ENCODE measurements around the gene TMED7. TPM values are rescaled to one million over a fixed set of nuclear protein-coding genes. Genes with fewer than 3 reads are reported as not detected.

Gene TMED7
- total RNA-seq, 1 experiment from 2014 or later, result 96.1 TPM

DNA sequence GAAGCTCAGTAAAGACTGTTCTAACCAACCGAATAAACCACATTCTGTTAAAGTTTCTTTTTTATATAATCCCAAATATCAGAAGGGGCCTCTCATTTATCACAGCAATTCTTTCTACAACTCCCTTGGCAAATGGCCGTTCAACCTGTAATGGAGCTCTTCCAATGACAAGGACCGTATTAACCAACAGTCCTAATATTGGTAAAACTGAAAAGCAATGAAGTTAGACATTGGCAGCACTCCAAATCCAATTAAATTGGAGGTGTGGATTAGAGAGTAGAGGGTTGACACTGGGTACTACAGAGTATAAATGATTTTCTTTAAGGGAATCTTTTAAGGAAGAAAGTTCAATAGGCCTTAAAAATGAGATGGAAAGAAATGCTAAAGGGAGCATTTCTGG lies 842 bp downstream of the TMED7 start:
- no TSS peak for BruUV-seq (replicated peaks)
- ChIA-PET POLR2A (interaction anchor here (0.7 to 5.1 kb wide), 16 partner anchors 9 to 363 kb away, joined by 3 to 40 read pairs (median 5); partner anchors contain the start of genes AP3S1, ATG12 and CCDC112), CTCF (interaction anchor here (0.6 to 1.5 kb wide), 18 partner anchors 7 to 1943 kb away, joined by 3 to 14 read pairs (median 4); no protein-coding TSS in a partner anchor)
- H3K27ac Mint-ChIP-seq (ENCODE audit: low read depth, unreplicated experiment), result no peak overlapping the region
- intact Hi-C loops (cut with micrococcal nuclease), result no loop called here
- H3K4me3 Mint-ChIP-seq (ENCODE audit: unreplicated experiment), result no peak overlapping the region
- H3K36me3 Mint-ChIP-seq (ENCODE audit: insufficient read depth, unreplicated experiment), result peaks cover 7% of the 10 kb centered on the region
- no peaks in the 10 kb centered on the region for H3K9me3 Mint-ChIP-seq (ENCODE audit: unreplicated experiment)
- DNase-seq (ENCODE audit: unreplicated experiment), result no peak
- TF ChIP-seq, protein P1, sequence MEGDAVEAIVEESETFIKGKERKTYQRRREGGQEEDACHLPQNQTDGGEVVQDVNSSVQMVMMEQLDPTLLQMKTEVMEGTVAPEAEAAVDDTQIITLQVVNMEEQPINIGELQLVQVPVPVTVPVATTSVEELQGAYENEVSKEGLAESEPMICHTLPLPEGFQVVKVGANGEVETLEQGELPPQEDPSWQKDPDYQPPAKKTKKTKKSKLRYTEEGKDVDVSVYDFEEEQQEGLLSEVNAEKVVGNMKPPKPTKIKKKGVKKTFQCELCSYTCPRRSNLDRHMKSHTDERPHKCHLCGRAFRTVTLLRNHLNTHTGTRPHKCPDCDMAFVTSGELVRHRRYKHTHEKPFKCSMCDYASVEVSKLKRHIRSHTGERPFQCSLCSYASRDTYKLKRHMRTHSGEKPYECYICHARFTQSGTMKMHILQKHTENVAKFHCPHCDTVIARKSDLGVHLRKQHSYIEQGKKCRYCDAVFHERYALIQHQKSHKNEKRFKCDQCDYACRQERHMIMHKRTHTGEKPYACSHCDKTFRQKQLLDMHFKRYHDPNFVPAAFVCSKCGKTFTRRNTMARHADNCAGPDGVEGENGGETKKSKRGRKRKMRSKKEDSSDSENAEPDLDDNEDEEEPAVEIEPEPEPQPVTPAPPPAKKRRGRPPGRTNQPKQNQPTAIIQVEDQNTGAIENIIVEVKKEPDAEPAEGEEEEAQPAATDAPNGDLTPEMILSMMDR (IDR thresholded peaks at IDR 0.05; ENCODE audit: unreplicated experiment), result no peak
- peaks cover 5% of the 10 kb centered on the region for H3K4me1 Mint-ChIP-seq (ENCODE audit: insufficient read depth, unreplicated experiment)
- H3K27me3 Mint-ChIP-seq (ENCODE audit: insufficient read depth, unreplicated experiment), result no peaks in the 10 kb centered on the region

DNA sequence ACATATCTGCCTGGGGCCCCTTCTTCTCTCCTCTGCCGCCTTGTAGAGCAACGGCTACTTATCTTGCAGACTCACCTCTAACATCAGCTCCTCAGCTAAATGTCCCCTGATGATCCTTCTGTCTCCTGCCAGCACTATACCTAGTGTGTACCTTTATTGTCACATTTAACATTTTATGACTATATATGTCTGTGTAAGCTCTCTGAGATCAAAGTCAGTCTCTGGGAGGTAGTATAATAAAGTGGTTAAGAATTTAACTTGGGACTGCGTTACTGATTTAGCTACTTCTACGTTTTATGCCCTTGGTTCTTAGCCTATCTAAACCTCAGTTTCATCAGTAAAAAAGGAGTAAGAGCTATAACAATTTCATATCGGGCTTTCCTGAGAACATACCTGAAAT lies 2.2 kb downstream of the TMED7 start:
- CTCF ChIA-PET, result interaction anchor here (0.5 to 2.0 kb wide), 8 partner anchors 13 to 316 kb away, joined by 3 to 5 read pairs (median 4); no protein-coding TSS in a partner anchor
- Mint-ChIP-seq H3K9me3 (ENCODE audit: unreplicated experiment) (no peaks in the 10 kb centered on the region), H3K27ac (ENCODE audit: low read depth, unreplicated experiment) (no peak overlapping the region), H3K4me3 (ENCODE audit: unreplicated experiment) (no peak overlapping the region), H3K27me3 (ENCODE audit: insufficient read depth, unreplicated experiment) (no peaks in the 10 kb centered on the region), H3K4me1 (ENCODE audit: insufficient read depth, unreplicated experiment) (peaks cover 5% of the 10 kb centered on the region), H3K36me3 (ENCODE audit: insufficient read depth, unreplicated experiment) (peaks cover 20% of the 10 kb centered on the region)
- TF ChIP-seq, protein P1 (IDR thresholded peaks at IDR 0.05; ENCODE audit: unreplicated experiment), result no peak
- POLR2A ChIA-PET, result interaction anchor here (0.8 to 5.1 kb wide), 8 partner anchors 15 to 362 kb away, joined by 3 to 40 read pairs (median 5); partner anchors contain the start of genes AP3S1, ATG12 and FEM1C
- no peak for DNase-seq (ENCODE audit: unreplicated experiment)
- intact Hi-C loops (cut with micrococcal nuclease), result no loop called here
- no TSS peak for BruUV-seq (replicated peaks)

DNA sequence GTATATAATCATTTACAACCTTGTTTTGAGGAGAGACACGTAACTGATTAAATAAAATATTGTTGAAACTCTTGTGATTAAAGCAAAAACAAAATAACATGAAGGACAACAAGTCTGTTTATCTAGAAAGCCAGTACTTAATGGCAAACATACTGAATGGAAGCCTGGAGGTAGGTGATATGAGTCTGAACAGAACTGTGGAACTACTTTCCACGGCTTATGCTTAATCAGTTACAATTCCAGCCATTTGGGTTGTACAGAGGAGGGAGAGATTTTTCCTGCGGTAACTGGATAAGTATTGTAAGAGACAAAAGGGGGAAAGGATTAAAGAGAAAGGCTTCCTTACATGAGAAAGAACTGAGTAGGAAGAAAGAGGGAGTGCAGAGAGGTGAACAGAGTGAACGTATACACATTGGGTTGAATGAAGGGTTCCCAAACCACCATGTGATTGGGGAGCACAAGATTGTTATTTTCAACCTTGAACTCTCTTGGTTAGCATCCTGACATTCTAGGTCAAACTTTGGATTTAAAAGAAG lies 4.4 kb downstream of the TMED7 start:
- no TSS peak for BruUV-seq (replicated peaks)
- H3K27me3 Mint-ChIP-seq (ENCODE audit: insufficient read depth, unreplicated experiment), result no peaks in the 10 kb centered on the region
- TF ChIP-seq, protein P1 (IDR thresholded peaks at IDR 0.05; ENCODE audit: unreplicated experiment), result no peak
- H3K4me1 Mint-ChIP-seq (ENCODE audit: insufficient read depth, unreplicated experiment), result peaks cover 5% of the 10 kb centered on the region
- H3K27ac Mint-ChIP-seq (ENCODE audit: low read depth, unreplicated experiment), result peak overlapping the region; percentile 27
- intact Hi-C loops (cut with micrococcal nuclease), result no loop called here
- POLR2A ChIA-PET, result no interaction called here
- H3K4me3 Mint-ChIP-seq (ENCODE audit: unreplicated experiment), result no peak overlapping the region
- CTCF ChIA-PET, result no interaction called here
- no peak for DNase-seq (ENCODE audit: unreplicated experiment)
- H3K9me3 Mint-ChIP-seq (ENCODE audit: unreplicated experiment), result no peaks in the 10 kb centered on the region
- peaks cover 35% of the 10 kb centered on the region for H3K36me3 Mint-ChIP-seq (ENCODE audit: insufficient read depth, unreplicated experiment)

DNA sequence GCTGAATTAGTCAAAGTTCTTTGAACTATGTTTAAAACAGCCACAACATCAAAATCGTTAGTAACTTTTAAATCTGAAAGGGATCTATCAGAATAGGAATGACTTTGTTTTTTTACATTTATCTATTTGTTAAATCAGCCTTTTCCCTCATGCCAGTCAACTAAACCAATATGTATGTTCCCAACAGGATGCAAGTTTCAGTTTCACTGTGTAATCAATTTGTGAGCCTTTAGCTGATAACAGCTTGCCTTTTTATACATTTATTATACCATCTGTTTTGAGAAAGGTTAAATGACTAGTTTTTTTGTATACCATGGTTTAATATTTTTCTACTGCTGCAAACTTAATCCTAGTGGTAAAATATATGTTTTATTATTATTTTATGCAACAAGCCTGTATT lies 8.9 kb downstream of the TMED7 start:
- DNase-seq (ENCODE audit: unreplicated experiment), result no peak
- TF ChIP-seq, protein P1 (IDR thresholded peaks at IDR 0.05; ENCODE audit: unreplicated experiment), result no peak
- CTCF ChIA-PET, result interaction anchor here (1.0 to 1.3 kb wide), 2 partner anchors 305 to 416 kb away, joined by 3 to 4 read pairs; partner anchors contain the start of gene ARL14EPL
- intact Hi-C loops (cut with micrococcal nuclease), result no loop called here
- no TSS peak for BruUV-seq (replicated peaks)
- POLR2A ChIA-PET, result interaction anchor here (0.6 to 1.0 kb wide), 2 partner anchors 8 to 442 kb away, joined by 4 read pairs; no protein-coding TSS in a partner anchor
- Mint-ChIP-seq H3K27ac (ENCODE audit: low read depth, unreplicated experiment) (no peak overlapping the region), H3K4me3 (ENCODE audit: unreplicated experiment) (no peak overlapping the region), H3K27me3 (ENCODE audit: insufficient read depth, unreplicated experiment) (no peaks in the 10 kb centered on the region), H3K9me3 (ENCODE audit: unreplicated experiment) (no peaks in the 10 kb centered on the region), H3K36me3 (ENCODE audit: insufficient read depth, unreplicated experiment) (peaks cover 71% of the 10 kb centered on the region), H3K4me1 (ENCODE audit: insufficient read depth, unreplicated experiment) (peaks cover 5% of the 10 kb centered on the region)

All from MCF 10A (cell line).